Smooth muscle cell (in vitro differentiated cells): ENCODE measurements around the gene CRY2. TPM values are rescaled to one million over a fixed set of nuclear protein-coding genes. Genes with fewer than 3 reads are reported as not detected.

Source experiments
- DNase-seq: peaks from one replicate; lab custom pipeline; 2025; ENCODE audit not compliant: unreplicated experiment; lab: John Stamatoyannopoulos, UW
- H2AFZ ChIP-seq: fragments of 200-600 bp; sonication (generic); 2 replicates; pipeline ENCODE4 v1.6.0; 2016; ENCODE audit warnings: antibody characterized with exemption, low read depth, mild to moderate bottlenecking
- H3F3A ChIP-seq: fragments of 200-600 bp; sonication (generic); 2 replicates; pipeline ENCODE4 v1.6.0; 2017; ENCODE audit warnings: antibody characterized with exemption, low read depth
- H3K27ac ChIP-seq: fragments of 200-600 bp; sonication (generic); 2 replicates; pipeline ENCODE4 v1.5.1; 2016; ENCODE audit warnings: low read depth, mild to moderate bottlenecking
- H3K27me3 ChIP-seq: fragments of 200-600 bp; sonication (generic); 2 replicates; pipeline ENCODE4 v1.6.1; 2016; ENCODE audit warnings: low read depth, mild to moderate bottlenecking
- H3K36me3 ChIP-seq: fragments of 200-600 bp; sonication (generic); 2 replicates; pipeline ENCODE4 v1.5.1; 2016; ENCODE audit warnings: low read depth
- H3K4me1 ChIP-seq: fragments of 200-600 bp; sonication (generic); 2 replicates; pipeline ENCODE4 v1.5.1; 2016; ENCODE audit warnings: low read depth
- H3K4me2 ChIP-seq: fragments of 200-600 bp; sonication (generic); 2 replicates; pipeline ENCODE4 v1.6.0; 2016; ENCODE audit warnings: mild to moderate bottlenecking
- H3K4me3 ChIP-seq: fragments of 200-600 bp; sonication (generic); 2 replicates; pipeline ENCODE4 v1.5.1; 2016; ENCODE audit warnings: mild to moderate bottlenecking
- H3K79me2 ChIP-seq: fragments of 200-600 bp; sonication (generic); 2 replicates; pipeline ENCODE4 v1.6.0; 2016; ENCODE audit warnings: low read depth, mild to moderate bottlenecking
- H3K9ac ChIP-seq: fragments of 200-600 bp; sonication (generic); 2 replicates; pipeline ENCODE4 v1.6.0; 2016; ENCODE audit warnings: low read depth
- H3K9me3 ChIP-seq: fragments of 200-600 bp; sonication (generic); replicated peaks from 2 replicates; pipeline ENCODE4 v1.5.1; 2016; ENCODE audit warnings: low read depth
- H4K20me1 ChIP-seq: fragments of 200-600 bp; sonication (generic); 2 replicates; pipeline ENCODE4 v1.6.0; 2016; ENCODE audit warnings: low read depth
- WGBS: methylation state at CpG from one replicate; pipeline ENCODE4 v1.1.7; 2016; ENCODE audit warnings: low lambda C conversion rate; 5-methylcytosine and 5-hydroxymethylcytosine counted together
- polyA plus RNA-seq: library from polyadenylated mRNA; unstranded; fragments of >200 nt; fragmentation: Nextera tagmentation; extraction: Ambion mirVana; gene quantifications from 2 replicates; pipeline ENCODE4 v1.2.1, GENCODE V29; 2016
- total RNA-seq: library from RNA; depleted of rRNA; stranded (reverse); fragments of >200 nt; gene quantifications from 2 replicates; pipeline ENCODE4 v1.2.3, GENCODE V29; 2014
- TF ChIP-seq, protein P1 (sequence below): fragments of 200-600 bp; sonication (generic); IDR thresholded peaks from 2 replicates; pipeline ENCODE4 v1.5.1; 2017; ENCODE audit warnings: borderline replicate concordance, mild to moderate bottlenecking, antibody characterized with exemption; ENCODE audit not compliant: insufficient read depth, poor library complexity, severe bottlenecking

CRY2 gene
- total and polyA plus RNA-seq, 2 experiments from 2014 or later: 26.1 to 30.3 TPM

DNA sequence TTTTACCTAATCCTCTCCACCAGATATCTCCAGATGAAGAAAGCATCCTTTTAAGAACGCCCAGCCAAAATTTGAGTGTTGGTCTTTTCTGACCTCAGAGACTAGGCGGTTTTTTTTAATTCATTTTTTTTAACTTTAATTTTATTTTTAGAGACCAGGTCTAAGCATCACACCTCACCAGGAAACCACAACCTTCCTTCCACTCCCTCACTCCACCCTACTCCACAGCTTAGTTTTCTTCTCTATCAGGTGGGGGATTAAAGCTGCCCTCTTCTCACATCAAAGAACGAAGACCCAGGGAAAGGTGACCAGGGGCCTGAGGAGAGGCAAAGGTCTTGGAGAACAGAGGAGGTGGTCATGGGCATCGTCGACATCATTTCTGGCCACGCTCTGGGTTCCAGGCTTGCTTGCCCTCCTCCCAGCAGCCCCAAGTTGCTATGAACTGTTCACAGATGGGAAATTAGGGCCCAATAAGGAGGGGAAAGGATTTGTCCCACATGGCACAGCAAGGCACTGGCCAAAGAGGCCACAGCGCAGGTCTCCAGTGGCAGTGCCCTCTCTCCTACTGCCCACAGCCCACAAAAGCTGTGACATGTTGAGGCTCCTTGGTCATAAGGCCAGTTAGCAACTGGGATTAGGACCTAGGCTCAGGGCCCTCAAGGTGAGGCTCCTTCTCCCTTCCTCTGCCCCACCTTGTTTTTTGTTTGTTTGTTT lies 71.8 kb downstream of the CRY2 start:
- peak overlapping the region; percentile 64 for H2AFZ ChIP-seq
- H4K20me1 ChIP-seq: no peaks in the 10 kb centered on the region
- peaks cover 34% of the 10 kb centered on the region for H3K27me3 ChIP-seq
- TF ChIP-seq, protein P1, sequence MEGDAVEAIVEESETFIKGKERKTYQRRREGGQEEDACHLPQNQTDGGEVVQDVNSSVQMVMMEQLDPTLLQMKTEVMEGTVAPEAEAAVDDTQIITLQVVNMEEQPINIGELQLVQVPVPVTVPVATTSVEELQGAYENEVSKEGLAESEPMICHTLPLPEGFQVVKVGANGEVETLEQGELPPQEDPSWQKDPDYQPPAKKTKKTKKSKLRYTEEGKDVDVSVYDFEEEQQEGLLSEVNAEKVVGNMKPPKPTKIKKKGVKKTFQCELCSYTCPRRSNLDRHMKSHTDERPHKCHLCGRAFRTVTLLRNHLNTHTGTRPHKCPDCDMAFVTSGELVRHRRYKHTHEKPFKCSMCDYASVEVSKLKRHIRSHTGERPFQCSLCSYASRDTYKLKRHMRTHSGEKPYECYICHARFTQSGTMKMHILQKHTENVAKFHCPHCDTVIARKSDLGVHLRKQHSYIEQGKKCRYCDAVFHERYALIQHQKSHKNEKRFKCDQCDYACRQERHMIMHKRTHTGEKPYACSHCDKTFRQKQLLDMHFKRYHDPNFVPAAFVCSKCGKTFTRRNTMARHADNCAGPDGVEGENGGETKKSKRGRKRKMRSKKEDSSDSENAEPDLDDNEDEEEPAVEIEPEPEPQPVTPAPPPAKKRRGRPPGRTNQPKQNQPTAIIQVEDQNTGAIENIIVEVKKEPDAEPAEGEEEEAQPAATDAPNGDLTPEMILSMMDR: no peak
- no peaks in the 10 kb centered on the region for H3K36me3 ChIP-seq
- H3K27ac ChIP-seq: no peak overlapping the region
- H3K4me1 ChIP-seq: peaks cover 30% of the 10 kb centered on the region
- H3K9ac ChIP-seq: no peak overlapping the region
- peaks cover 8% of the 10 kb centered on the region for H3K79me2 ChIP-seq
- DNase-seq: no peak
- H3F3A ChIP-seq: no peaks in the 10 kb centered on the region
- H3K4me2 ChIP-seq: peak overlapping the region; percentile 95
- H3K9me3 ChIP-seq: no peaks in the 10 kb centered on the region
- peak overlapping the region; percentile 80 for H3K4me3 ChIP-seq
- WGBS: 76% methylated on average over 7 of the region's 7 CpGs

DNA sequence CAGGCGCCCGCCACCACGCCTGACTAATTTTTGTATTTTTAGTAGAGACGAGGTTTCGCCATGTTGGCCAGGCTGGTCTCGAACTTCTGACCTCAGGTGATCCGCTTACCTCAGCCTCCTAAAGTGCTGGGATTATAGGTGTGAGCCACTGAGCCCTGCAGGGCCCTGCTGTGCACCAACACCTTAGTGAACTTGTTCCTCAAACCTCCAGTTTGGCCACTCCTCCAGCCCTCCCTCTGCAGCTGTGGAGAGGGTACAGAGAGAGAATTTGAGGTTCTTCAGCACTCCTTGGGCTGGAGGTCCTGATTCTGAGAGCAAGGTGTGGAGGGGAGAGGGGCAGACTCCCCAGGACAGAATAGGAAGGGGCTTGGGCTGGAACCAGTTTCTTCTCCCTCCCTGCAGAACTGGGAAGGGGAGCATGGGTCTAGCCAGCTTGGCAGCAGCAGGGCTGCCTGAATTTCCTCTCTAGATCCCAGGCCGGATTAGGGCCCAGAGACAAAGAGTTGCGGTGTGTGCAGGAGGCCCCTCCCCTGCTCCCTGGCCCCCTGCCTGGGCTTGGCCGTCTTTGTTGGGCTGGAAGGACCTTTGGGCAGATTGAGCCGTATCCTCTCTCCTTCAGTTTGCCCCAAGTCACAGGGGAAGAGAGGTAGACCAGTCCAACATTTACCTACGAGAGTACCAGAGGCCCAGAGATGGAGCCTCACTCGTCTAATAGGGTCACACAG lies 72.7 kb downstream of the CRY2 start:
- Histone ChIP-seq H4K20me1 (no peaks in the 10 kb centered on the region), H3K36me3 (no peaks in the 10 kb centered on the region), H3K4me2 (no peak overlapping the region), H3K27me3 (peaks cover 42% of the 10 kb centered on the region), H3K9me3 (no peaks in the 10 kb centered on the region), H3K9ac (no peak overlapping the region), H2AFZ (no peak overlapping the region), H3K4me3 (no peak overlapping the region), H3K79me2 (peaks cover 8% of the 10 kb centered on the region), H3K4me1 (peaks cover 30% of the 10 kb centered on the region), H3K27ac (no peak overlapping the region), H3F3A (no peaks in the 10 kb centered on the region)
- TF ChIP-seq, protein P1: no peak
- WGBS: 89% methylated on average over 13 of the region's 13 CpGs
- DNase-seq: no peak

DNA sequence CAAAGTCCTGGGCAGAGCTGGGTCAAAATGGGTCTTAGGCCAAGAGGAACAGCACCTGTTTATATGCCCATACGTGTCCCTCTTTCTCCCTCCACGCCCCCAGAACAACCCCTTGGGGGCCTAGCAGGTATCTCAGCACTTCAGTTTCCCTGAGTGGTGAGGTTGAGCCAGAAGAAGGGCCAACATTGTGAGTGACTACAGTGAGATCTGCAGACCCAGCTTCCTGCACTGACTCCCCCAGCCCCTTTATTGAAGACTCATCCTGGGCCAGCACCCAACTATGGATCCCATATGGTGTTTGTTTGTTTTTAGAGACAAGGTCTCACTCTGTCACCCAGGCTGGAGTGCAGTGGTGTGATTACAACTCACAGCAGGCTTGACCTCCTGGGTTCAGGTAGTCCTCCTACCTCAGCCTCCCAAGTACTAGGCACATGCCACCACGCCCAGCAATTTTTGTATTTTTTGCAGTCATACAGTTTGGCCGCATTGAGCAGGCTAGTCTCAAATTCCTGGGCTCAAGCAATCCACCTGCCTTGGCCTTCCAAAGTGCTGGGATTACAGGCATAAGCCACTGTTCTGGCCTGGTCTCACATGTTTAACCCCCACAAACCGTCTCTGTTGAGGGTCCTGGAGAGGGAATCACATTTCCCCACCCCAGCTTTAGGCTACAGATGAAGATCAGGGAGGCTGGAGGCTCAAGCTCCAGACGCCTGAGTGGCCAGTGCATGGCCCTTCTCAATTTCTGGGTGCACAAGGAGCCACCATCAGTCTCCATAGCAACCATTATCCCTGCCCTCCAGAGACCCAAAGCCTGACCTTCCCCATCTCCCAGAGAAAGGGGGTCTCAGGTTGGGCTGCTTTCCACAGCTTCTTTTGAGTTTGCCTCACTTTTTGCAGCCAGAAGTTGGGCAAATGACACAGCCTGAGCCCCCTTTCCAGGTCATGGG lies 73.5 kb downstream of the CRY2 start:
- no peaks in the 10 kb centered on the region for H3F3A ChIP-seq
- WGBS: 93% methylated on average over 6 of the region's 6 CpGs
- no peak overlapping the region for H3K27ac ChIP-seq
- peaks cover 8% of the 10 kb centered on the region for H3K79me2 ChIP-seq
- H3K4me2 ChIP-seq: no peak overlapping the region
- no peak overlapping the region for H3K4me3 ChIP-seq
- H3K9ac ChIP-seq: no peak overlapping the region
- TF ChIP-seq, protein P1: no peak
- no peaks in the 10 kb centered on the region for H3K36me3 ChIP-seq
- no peak overlapping the region for H2AFZ ChIP-seq
- DNase-seq: no peak
- H3K9me3 ChIP-seq: no peaks in the 10 kb centered on the region
- H3K27me3 ChIP-seq: peaks cover 44% of the 10 kb centered on the region
- no peaks in the 10 kb centered on the region for H4K20me1 ChIP-seq
- H3K4me1 ChIP-seq: peaks cover 30% of the 10 kb centered on the region
